GM12873 (cell line): ENCODE data around the gene TTLL7.

Experiments used
- TF ChIP-seq, protein P1 (sequence below): IDR thresholded peaks from 2 replicates; pipeline ENCODE4 v1.5.1; 2012; ENCODE audit warnings: low read depth, mild to moderate bottlenecking, moderate library complexity, low read length, control low read depth; ENCODE audit not compliant: insufficient read depth; ENCODE audit errors: missing control alignments

TTLL7 gene

GRCh38 chr1:83959824-83960498 is 39.0 kb downstream of the TTLL7 start:
- TF ChIP-seq, protein P1, sequence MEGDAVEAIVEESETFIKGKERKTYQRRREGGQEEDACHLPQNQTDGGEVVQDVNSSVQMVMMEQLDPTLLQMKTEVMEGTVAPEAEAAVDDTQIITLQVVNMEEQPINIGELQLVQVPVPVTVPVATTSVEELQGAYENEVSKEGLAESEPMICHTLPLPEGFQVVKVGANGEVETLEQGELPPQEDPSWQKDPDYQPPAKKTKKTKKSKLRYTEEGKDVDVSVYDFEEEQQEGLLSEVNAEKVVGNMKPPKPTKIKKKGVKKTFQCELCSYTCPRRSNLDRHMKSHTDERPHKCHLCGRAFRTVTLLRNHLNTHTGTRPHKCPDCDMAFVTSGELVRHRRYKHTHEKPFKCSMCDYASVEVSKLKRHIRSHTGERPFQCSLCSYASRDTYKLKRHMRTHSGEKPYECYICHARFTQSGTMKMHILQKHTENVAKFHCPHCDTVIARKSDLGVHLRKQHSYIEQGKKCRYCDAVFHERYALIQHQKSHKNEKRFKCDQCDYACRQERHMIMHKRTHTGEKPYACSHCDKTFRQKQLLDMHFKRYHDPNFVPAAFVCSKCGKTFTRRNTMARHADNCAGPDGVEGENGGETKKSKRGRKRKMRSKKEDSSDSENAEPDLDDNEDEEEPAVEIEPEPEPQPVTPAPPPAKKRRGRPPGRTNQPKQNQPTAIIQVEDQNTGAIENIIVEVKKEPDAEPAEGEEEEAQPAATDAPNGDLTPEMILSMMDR, result no peak

DNA sequence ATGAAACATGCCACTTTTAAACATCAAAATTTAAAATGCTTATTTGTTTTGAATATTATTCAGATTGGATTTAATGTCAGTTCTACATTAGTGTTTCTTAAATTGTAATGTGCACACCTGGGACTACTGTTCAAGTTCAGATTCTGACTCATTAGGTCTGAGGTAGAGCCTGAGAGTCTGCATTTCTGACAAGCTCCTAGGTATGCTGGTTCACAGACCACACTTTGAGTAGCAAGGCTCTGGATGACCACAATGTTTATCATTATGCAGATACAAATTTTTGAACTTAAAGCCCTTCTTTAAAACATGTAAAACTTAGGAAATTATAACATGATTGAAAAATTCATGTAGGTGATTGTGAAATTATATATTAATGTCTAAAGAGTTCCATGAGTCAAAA is 40.2 kb downstream of the TTLL7 start:
- TF ChIP-seq, protein P1, result no peak

DNA sequence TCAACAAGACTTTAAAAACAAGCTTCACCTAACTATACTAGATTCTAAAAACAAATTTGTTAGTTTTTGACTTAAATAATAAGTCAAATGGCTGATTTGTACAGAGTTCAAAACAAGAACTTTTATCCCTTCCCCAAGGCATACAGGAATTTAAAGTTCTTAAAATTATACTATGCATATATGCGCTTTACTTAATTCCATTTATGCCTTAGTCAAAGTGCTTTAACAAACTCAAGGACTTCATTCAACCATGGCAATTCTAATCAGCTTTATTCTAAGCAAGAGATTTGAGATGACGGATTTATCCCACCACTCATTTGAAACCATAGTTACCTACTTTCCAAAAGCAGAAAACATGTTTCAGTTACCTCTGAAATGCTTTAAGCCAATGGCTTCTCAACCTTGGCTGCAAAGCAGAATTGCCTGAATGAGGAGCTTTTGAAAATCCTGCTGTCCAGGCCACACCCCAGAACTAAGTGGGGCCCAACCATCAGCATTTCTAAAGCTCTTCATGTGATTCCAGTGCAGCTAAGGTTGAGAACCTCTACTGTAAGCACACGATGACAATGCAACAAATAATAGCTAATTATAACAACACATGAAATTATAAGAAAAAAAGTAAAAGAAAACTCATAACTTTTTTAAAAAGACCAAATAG is 44.6 kb downstream of the TTLL7 start:
- TF ChIP-seq, protein P1, result no peak

- TF ChIP-seq, protein P1, result no peak
These were observed 48.7 kb downstream of the TTLL7 start for GRCh38 chr1:83950106-83950661.

GRCh38 chr1:83942914-83943313 is 56.0 kb downstream of the TTLL7 start:
- TF ChIP-seq, protein P1, result no peak

DNA sequence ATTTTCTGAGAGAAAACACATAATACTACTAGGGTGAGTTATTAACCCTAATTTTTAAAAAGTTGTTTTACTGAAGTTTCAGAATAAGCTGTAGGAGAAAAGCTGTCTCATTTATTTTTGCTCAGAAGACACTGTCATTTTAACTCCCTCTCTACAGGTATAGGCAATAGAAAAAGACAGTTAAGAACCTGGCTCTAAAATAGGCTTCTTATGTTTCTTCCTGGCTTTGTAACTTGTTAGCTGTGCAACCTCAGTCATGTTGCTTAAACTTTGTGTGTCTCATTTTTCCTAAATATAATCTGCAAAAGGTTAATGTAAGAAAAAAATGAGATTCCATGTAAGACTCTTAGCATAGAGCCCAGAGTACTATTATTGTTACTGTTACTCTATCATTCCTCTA is 64.4 kb downstream of the TTLL7 start:
- TF ChIP-seq, protein P1, result no peak

- TF ChIP-seq, protein P1, result no peak
These were observed 66.2 kb downstream of the TTLL7 start for GRCh38 chr1:83932693-83933092.
